WTC11 (cell line): ENCODE data around the gene AMHR2.

Source experiments
- NR1H2 ChIP-seq: sonication (generic); formaldehyde crosslinking; IDR thresholded peaks from 2 replicates; pipeline ENCODE4 v1.9.0; 2021; ENCODE audit warnings: mild to moderate bottlenecking, moderate library complexity, missing genetic modification reagents
- TF ChIP-seq, protein P1 (sequence below): sonication (generic); formaldehyde crosslinking; IDR thresholded peaks from 2 replicates; pipeline ENCODE4 v1.8.1; 2023; ENCODE audit warnings: mild to moderate bottlenecking, missing genetic modification reagents, borderline replicate concordance
- TF ChIP-seq, protein P2 (sequence below): sonication (generic); formaldehyde crosslinking; IDR thresholded peaks from 2 replicates; pipeline ENCODE4 v1.8.1; 2023; ENCODE audit warnings: mild to moderate bottlenecking, moderate library complexity, missing genetic modification reagents
- TF ChIP-seq, protein P3 (sequence below): fragments of 200-600 bp; IDR thresholded peaks from 2 replicates; pipeline ENCODE4 v1.8.0; 2022; ENCODE audit warnings: antibody characterized with exemption

DNA sequence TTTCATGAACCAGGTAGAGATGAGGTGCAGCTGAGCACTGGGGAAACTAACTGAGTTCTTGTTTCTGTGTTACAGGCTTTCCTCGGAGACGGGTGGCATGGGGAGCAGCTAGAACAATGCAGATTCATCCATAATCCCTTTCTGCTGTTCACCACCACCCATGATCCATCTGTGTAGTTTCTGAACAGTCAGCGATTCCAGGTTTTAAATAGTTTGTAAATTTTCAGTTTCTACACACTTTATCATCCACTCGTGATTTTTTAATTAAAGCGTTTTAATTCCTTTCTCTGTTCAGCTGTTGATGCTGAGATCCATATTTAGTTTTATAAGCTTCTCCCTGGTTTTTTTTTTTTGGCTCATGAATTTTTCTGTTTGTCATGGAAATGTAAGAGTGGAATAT lies 55.7 kb downstream of the AMHR2 start:
- TF ChIP-seq, protein P1, sequence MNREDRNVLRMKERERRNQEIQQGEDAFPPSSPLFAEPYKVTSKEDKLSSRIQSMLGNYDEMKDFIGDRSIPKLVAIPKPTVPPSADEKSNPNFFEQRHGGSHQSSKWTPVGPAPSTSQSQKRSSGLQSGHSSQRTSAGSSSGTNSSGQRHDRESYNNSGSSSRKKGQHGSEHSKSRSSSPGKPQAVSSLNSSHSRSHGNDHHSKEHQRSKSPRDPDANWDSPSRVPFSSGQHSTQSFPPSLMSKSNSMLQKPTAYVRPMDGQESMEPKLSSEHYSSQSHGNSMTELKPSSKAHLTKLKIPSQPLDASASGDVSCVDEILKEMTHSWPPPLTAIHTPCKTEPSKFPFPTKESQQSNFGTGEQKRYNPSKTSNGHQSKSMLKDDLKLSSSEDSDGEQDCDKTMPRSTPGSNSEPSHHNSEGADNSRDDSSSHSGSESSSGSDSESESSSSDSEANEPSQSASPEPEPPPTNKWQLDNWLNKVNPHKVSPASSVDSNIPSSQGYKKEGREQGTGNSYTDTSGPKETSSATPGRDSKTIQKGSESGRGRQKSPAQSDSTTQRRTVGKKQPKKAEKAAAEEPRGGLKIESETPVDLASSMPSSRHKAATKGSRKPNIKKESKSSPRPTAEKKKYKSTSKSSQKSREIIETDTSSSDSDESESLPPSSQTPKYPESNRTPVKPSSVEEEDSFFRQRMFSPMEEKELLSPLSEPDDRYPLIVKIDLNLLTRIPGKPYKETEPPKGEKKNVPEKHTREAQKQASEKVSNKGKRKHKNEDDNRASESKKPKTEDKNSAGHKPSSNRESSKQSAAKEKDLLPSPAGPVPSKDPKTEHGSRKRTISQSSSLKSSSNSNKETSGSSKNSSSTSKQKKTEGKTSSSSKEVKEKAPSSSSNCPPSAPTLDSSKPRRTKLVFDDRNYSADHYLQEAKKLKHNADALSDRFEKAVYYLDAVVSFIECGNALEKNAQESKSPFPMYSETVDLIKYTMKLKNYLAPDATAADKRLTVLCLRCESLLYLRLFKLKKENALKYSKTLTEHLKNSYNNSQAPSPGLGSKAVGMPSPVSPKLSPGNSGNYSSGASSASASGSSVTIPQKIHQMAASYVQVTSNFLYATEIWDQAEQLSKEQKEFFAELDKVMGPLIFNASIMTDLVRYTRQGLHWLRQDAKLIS (CRISPR knock-in tag): no peak
- TF ChIP-seq, protein P2, sequence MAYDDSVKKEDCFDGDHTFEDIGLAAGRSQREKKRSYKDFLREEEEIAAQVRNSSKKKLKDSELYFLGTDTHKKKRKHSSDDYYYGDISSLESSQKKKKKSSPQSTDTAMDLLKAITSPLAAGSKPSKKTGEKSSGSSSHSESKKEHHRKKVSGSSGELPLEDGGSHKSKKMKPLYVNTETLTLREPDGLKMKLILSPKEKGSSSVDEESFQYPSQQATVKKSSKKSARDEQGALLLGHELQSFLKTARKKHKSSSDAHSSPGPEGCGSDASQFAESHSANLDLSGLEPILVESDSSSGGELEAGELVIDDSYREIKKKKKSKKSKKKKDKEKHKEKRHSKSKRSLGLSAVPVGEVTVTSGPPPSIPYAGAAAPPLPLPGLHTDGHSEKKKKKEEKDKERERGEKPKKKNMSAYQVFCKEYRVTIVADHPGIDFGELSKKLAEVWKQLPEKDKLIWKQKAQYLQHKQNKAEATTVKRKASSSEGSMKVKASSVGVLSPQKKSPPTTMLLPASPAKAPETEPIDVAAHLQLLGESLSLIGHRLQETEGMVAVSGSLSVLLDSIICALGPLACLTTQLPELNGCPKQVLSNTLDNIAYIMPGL (CRISPR knock-in tag): no peak
- TF ChIP-seq, protein P3, sequence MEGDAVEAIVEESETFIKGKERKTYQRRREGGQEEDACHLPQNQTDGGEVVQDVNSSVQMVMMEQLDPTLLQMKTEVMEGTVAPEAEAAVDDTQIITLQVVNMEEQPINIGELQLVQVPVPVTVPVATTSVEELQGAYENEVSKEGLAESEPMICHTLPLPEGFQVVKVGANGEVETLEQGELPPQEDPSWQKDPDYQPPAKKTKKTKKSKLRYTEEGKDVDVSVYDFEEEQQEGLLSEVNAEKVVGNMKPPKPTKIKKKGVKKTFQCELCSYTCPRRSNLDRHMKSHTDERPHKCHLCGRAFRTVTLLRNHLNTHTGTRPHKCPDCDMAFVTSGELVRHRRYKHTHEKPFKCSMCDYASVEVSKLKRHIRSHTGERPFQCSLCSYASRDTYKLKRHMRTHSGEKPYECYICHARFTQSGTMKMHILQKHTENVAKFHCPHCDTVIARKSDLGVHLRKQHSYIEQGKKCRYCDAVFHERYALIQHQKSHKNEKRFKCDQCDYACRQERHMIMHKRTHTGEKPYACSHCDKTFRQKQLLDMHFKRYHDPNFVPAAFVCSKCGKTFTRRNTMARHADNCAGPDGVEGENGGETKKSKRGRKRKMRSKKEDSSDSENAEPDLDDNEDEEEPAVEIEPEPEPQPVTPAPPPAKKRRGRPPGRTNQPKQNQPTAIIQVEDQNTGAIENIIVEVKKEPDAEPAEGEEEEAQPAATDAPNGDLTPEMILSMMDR: no peak
- TF ChIP-seq NR1H2 (CRISPR knock-in tag): no peak
